CD14-positive monocyte (primary cell): ENCODE measurements around the gene ARL4A. TPM values are rescaled to one million over a fixed set of nuclear protein-coding genes. Genes with fewer than 3 reads are reported as not detected.

Source experiments
- DNase-seq, 3 donors: peaks; one replicate each; pipeline ENCODE4 v3.0.0-alpha.2; 2011 to 2022
- H2AFZ ChIP-seq: 2 replicates; pipeline ENCODE4 v1.6.0; 2012; ENCODE audit warnings: mild to moderate bottlenecking, low read depth, low read length, inconsistent platforms; ENCODE audit not compliant: insufficient read depth, poor library complexity, severe bottlenecking
- H3K27ac ChIP-seq, 2 donors: 1 replicate in 1 of 2; 2 replicates in 1 of 2; pipeline ENCODE4 v1.5.1; 2012 to 2013; ENCODE audit warnings: low read length in 2 of 2, control low read depth in 1 of 2, inconsistent platforms in 1 of 2, low read depth in 1 of 2, mild to moderate bottlenecking in 1 of 2
- H3K27me3 ChIP-seq, 2 donors: one replicate each; pipeline versions ENCODE4 v1.6.0 to v1.6.1; 2011 to 2013; ENCODE audit warnings: low read length in 2 of 2; ENCODE audit not compliant: control insufficient read depth in 2 of 2, insufficient read depth in 2 of 2
- H3K36me3 ChIP-seq, 2 donors: replicated peaks in 1 of 2; 1 replicate in 1 of 2; 2 replicates in 1 of 2; pipeline versions ENCODE4 v1.5.1 to v1.6.1; 2012 to 2013; ENCODE audit warnings: low read length in 2 of 2, control low read depth in 1 of 2, inconsistent platforms in 1 of 2, mild to moderate bottlenecking in 1 of 2; ENCODE audit not compliant: insufficient read depth in 2 of 2, control insufficient read depth in 1 of 2
- H3K4me1 ChIP-seq, 2 donors: 1 replicate in 1 of 2; 2 replicates in 1 of 2; pipeline versions ENCODE4 v1.5.1 to v1.6.1; 2012 to 2013; ENCODE audit warnings: low read length in 2 of 2, control low read depth in 1 of 2, inconsistent platforms in 1 of 2, mild to moderate bottlenecking in 1 of 2, moderate library complexity in 1 of 2; ENCODE audit not compliant: insufficient read depth in 2 of 2, control insufficient read depth in 1 of 2
- H3K4me2 ChIP-seq: replicated peaks from 2 replicates; pipeline ENCODE3; 2012; ENCODE audit warnings: low read length, moderate library complexity, mild to moderate bottlenecking; ENCODE audit not compliant: poor library complexity, severe bottlenecking; ENCODE audit errors: extremely low read depth
- H3K4me3 ChIP-seq, 3 experiments: fragments of 200-600 bp in 1 of 3; sonication (generic) in 1 of 3; replicated peaks in 1 of 3; 1 replicate in 2 of 3; 2 replicates in 1 of 3; pipeline ENCODE4 v1.5.1; 2011 to 2013; ENCODE audit warnings: low read length in 3 of 3, mild to moderate bottlenecking in 3 of 3, control low read depth in 2 of 3, low read depth in 2 of 3, inconsistent platforms in 1 of 3, moderate library complexity in 1 of 3
- H3K79me2 ChIP-seq: 2 replicates; pipeline ENCODE4 v1.6.0; 2012; ENCODE audit warnings: mild to moderate bottlenecking, control low read depth, inconsistent platforms, low read length, moderate library complexity; ENCODE audit not compliant: insufficient read depth
- H3K9ac ChIP-seq: 2 replicates; pipeline ENCODE4 v1.6.0; 2017; ENCODE audit warnings: low read length, mild to moderate bottlenecking; ENCODE audit not compliant: insufficient read depth, poor library complexity, severe bottlenecking
- H3K9me3 ChIP-seq, 2 donors: replicated peaks in 1 of 2; 1 replicate in 1 of 2; 2 replicates in 1 of 2; pipeline versions ENCODE4 v1.5.1 to v1.6.1; 2012 to 2013; ENCODE audit warnings: low read length in 2 of 2, control low read depth in 1 of 2; ENCODE audit not compliant: control insufficient read depth in 1 of 2, insufficient read depth in 1 of 2
- H4K20me1 ChIP-seq: 2 replicates; pipeline ENCODE4 v1.6.0; 2012; ENCODE audit warnings: mild to moderate bottlenecking, low read length, control low read depth, moderate library complexity; ENCODE audit not compliant: insufficient read depth
- H3K27ac Mint-ChIP-seq, 7 donors: one replicate each; pipeline ENCODE4 v1.8.0; 2020; ENCODE audit warnings: mild to moderate bottlenecking in 7 of 7, mixed read lengths in 7 of 7, moderate library complexity in 6 of 7, inconsistent platforms in 2 of 7
- H3K27me3 Mint-ChIP-seq, 3 donors: one replicate each; pipeline ENCODE4 v1.8.0; 2021 to 2022; ENCODE audit warnings: low read depth in 3 of 3, mild to moderate bottlenecking in 3 of 3, mixed read lengths in 3 of 3, moderate library complexity in 3 of 3, inconsistent platforms in 1 of 3
- H3K36me3 Mint-ChIP-seq, 2 donors: one replicate each; pipeline ENCODE4 v1.8.0; 2020; ENCODE audit warnings: mixed read lengths in 2 of 2, inconsistent platforms in 1 of 2, mild to moderate bottlenecking in 1 of 2
- H3K4me1 Mint-ChIP-seq: one replicate; pipeline ENCODE4 v1.8.0; 2020; ENCODE audit warnings: mild to moderate bottlenecking, mixed read lengths
- H3K4me3 Mint-ChIP-seq, 2 donors: one replicate each; pipeline ENCODE4 v1.8.0; 2020; ENCODE audit warnings: mild to moderate bottlenecking in 2 of 2, mixed read lengths in 2 of 2, moderate library complexity in 1 of 2
- H3K9me3 Mint-ChIP-seq, 7 donors: one replicate each; pipeline ENCODE4 v1.8.0; 2020 to 2022; ENCODE audit warnings: mixed read lengths in 7 of 7, mild to moderate bottlenecking in 6 of 7, moderate library complexity in 6 of 7, inconsistent platforms in 2 of 7
- CTCF ChIP-seq: fragments of 200-600 bp; IDR thresholded peaks from one replicate; pipeline ENCODE4 v1.8.0; 2022; ENCODE audit warnings: antibody characterized with exemption, mild to moderate bottlenecking
- WGBS: methylation state at CpG from one replicate; pipeline ENCODE4 v1.1.5; 2013; ENCODE audit warnings: missing lambda C conversion rate; ENCODE audit not compliant: insufficient coverage; 5-methylcytosine and 5-hydroxymethylcytosine counted together
- intact Hi-C, 2 donors: fragments of 100-400 bp; cut with micrococcal nuclease; formaldehyde crosslinking; loops; one replicate each; pipeline versions ENCODE4 v1.15.0 to v1.15.1; 2023
- polyA plus RNA-seq, 3 donors: library from polyadenylated mRNA; depleted of rRNA in 1 of 3; unstranded in 2 of 3; stranded (reverse) in 1 of 3; fragments of 300-500 nt in 2 of 3; fragments of >200 nt in 1 of 3; fragmentation: Illumina TruSeq in 2 of 3; gene quantifications; 1 replicate in 2 of 3; 2 replicates in 1 of 3; pipeline ENCODE4 v1.2.3, GENCODE V29; 2012 to 2021
- small RNA-seq: library from RNA; depleted of rRNA; stranded (forward); fragments of <200 nt; gene quantifications from one replicate; pipeline ENCODE3, GENCODE V24; 2012; ENCODE audit warnings: low read depth; ENCODE audit not compliant: insufficient read length

The ARL4A gene
- polyA plus RNA-seq, 3 donors: 60.3 to 125 (median 69.3) TPM

GRCh38 chr7:12738665-12739064 is 51.2 kb downstream of the ARL4A start:
- H3K4me3 ChIP-seq: no peak overlapping the region
- H3K27me3 Mint-ChIP-seq: peaks cover 0 to 1% (median 0%) of the 10 kb centered on the region in 3 donors
- no peak overlapping the region for H3K4me3 Mint-ChIP-seq
- no peaks in the 10 kb centered on the region for H3K36me3 ChIP-seq
- H3K27ac Mint-ChIP-seq: peak overlapping the region in 2 of 7 donors; percentile 52 to 59
- no peaks in the 10 kb centered on the region for H3K79me2 ChIP-seq
- peaks cover 0 to 4% (median 0%) of the 10 kb centered on the region in 7 donors for H3K9me3 Mint-ChIP-seq
- no peak for DNase-seq
- no peak overlapping the region for H3K9ac ChIP-seq
- no peaks in the 10 kb centered on the region for H4K20me1 ChIP-seq
- no peaks in the 10 kb centered on the region for H3K9me3 ChIP-seq
- peaks cover 3% of the 10 kb centered on the region for H3K4me1 Mint-ChIP-seq
- TF ChIP-seq CTCF: no peak
- H3K4me1 ChIP-seq: no peaks in the 10 kb centered on the region
- H3K36me3 Mint-ChIP-seq: no peaks in the 10 kb centered on the region
- H3K4me2 ChIP-seq: no peak overlapping the region
- H3K27ac ChIP-seq: no peak overlapping the region
- H3K27me3 ChIP-seq: no peaks in the 10 kb centered on the region
- intact Hi-C loops: no loop called here
- no CpG with 5 or more reads among the region's 2 CpGs for WGBS
- H2AFZ ChIP-seq: no peak overlapping the region

Small RNA genes lying within 50 kb of the gene (small RNA-seq; reads per million reads assigned to genes)
- gene RF00264: not detected

Other genes with a start within 250 kb of the ARL4A start
- under 1 TPM in 1 of 3 donors, not detected in 2; 0.08 TPM for gene SCIN, start 116.9 kb upstream of the ARL4A start, polyA plus RNA-seq